Measurements from ENCODE around the gene TGM1. TPM values are rescaled to one million over a fixed set of nuclear protein-coding genes. Genes with fewer than 3 reads are reported as not detected.

Gene TGM1
- total RNA-seq, 1 donor from 2014 or later, result 12.3 TPM

GRCh38 chr14:24256960-24257359 lies 6.0 kb downstream of the TGM1 start:
- no peak for DNase-seq (ENCODE audit: low read depth)
- Histone ChIP-seq H3K27me3 (ENCODE audit: control insufficient read depth, insufficient read depth, low read length) (no peaks in the 10 kb centered on the region), H3K4me3 (ENCODE audit: low read depth, low read length) (no peak overlapping the region), H3K36me3 (ENCODE audit: control insufficient read depth, insufficient read depth, low read length) (no peaks in the 10 kb centered on the region)
- TF ChIP-seq CTCF (IDR thresholded peaks at IDR 0.05; ENCODE audit: insufficient read depth, low read length, poor library complexity, severe bottlenecking), result no peak

DNA sequence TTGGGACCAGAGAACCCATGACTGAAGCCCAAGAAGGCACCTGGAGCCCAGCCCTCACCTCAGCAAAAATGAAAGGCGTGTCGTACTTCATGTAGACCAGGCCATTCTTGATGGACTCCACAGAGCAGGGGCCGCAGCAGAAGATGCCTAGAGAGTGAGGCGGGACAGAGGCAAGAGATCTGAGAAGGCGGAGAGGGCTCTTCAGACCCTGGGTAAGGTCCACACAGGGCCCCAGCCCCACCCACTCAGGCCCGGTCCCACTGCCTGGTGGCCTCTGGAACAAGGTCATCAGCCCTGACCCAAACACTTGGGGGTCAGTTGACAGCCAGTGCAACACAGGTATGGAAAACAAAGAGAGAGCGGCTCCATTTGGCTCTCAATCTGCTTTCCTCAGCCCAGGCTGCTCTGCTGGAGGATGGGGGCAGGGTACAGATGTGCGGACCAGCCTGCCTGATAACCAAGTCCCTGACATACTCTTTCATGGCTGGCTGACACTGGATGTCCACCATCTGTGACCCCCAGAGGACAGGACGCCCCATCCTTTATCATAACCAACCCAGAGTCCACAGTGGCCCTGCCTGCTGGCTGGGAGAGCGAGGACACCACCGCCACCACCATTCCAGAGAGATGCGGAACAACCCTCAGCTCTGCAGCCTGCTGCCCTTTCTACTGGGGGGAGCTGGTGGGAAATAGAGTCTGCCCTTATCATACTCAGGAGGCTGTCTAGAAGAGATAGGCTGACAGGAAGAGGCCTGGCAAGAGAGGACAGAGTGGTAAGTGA lies 6.9 kb downstream of the TGM1 start:
- H3K36me3 ChIP-seq (ENCODE audit: control insufficient read depth, insufficient read depth, low read length), result no peaks in the 10 kb centered on the region
- TF ChIP-seq CTCF (IDR thresholded peaks at IDR 0.05; ENCODE audit: insufficient read depth, low read length, poor library complexity, severe bottlenecking), result no peak
- no peak overlapping the region for H3K4me3 ChIP-seq (ENCODE audit: low read depth, low read length)
- no peak for DNase-seq (ENCODE audit: low read depth)
- H3K27me3 ChIP-seq (ENCODE audit: control insufficient read depth, insufficient read depth, low read length), result no peaks in the 10 kb centered on the region

DNA sequence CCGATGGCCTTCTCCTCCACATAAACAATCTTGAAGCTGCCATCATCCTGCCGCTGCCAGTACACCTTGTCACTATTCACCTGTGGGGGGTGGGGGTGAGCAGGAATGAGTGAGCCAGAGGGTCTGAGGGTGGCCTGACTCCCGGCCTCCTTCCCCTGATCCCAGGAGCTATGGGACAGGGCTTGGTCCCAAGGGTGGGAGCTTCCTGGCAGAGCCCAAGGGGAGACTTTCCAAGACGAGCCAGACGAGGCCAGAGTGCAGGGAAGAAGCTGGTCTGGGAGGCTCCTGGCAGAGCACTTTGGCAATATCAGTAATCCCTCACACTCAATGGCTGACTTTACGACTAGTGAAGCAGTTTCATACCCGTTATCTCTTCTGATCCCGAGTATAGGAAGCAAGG lies 7.5 kb downstream of the TGM1 start:
- Histone ChIP-seq H3K4me3 (ENCODE audit: low read depth, low read length) (no peak overlapping the region), H3K27me3 (ENCODE audit: control insufficient read depth, insufficient read depth, low read length) (no peaks in the 10 kb centered on the region), H3K36me3 (ENCODE audit: control insufficient read depth, insufficient read depth, low read length) (no peaks in the 10 kb centered on the region)
- no peak for DNase-seq (ENCODE audit: low read depth)
- no peak for TF ChIP-seq CTCF (IDR thresholded peaks at IDR 0.05; ENCODE audit: insufficient read depth, low read length, poor library complexity, severe bottlenecking)

DNA sequence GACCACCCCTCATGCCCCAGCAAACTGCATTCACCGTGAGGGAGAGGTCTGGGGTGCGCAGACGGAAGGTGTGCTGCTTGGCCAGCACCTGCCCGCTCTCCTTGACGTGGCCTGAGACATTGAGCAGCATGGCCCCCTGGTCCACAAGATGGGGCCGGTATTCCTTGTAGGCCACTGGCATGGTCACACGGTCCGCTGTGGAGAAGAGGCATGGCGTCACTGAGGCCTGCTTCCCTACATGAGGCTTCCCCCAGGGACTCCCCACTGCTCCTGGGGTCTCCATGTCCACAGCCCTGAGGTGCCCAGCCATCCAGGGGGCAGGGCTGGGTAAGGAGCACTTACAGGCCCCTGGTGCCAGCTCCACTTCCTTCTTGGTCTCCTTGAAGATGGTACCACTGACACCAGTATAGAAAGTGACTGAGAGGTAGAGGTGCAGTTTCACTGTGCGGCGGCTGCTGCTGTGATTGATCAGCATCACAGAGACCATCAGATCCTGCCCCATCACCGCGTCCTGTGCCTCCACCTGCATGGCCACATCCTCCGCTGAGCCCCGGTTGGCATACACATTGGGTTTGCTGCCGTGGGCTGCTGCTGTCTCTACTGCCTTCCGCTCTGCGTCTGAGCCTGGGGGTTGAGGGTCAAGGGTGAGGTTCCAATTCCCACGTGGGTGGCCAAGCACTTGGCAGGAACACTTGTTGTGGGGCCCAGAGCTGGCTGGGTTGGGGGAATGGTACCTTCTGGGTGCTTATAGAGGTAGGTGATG lies 8.2 kb downstream of the TGM1 start:
- H3K27me3 ChIP-seq (ENCODE audit: control insufficient read depth, insufficient read depth, low read length), result no peaks in the 10 kb centered on the region
- H3K4me3 ChIP-seq (ENCODE audit: low read depth, low read length), result no peak overlapping the region
- no peaks in the 10 kb centered on the region for H3K36me3 ChIP-seq (ENCODE audit: control insufficient read depth, insufficient read depth, low read length)
- no peak for DNase-seq (ENCODE audit: low read depth)
- TF ChIP-seq CTCF (IDR thresholded peaks at IDR 0.05; ENCODE audit: insufficient read depth, low read length, poor library complexity, severe bottlenecking), result no peak

GRCh38 chr14:24253936-24254335 lies 9.0 kb downstream of the TGM1 start:
- no peaks in the 10 kb centered on the region for H3K36me3 ChIP-seq (ENCODE audit: control insufficient read depth, insufficient read depth, low read length)
- TF ChIP-seq CTCF (IDR thresholded peaks at IDR 0.05; ENCODE audit: insufficient read depth, low read length, poor library complexity, severe bottlenecking), result no peak

More at GRCh38 chr14:24253936-24254335, 9.0 kb downstream of the TGM1 start:
- H3K4me3 ChIP-seq (ENCODE audit: low read depth, low read length), result no peak overlapping the region
- H3K27me3 ChIP-seq (ENCODE audit: control insufficient read depth, insufficient read depth, low read length), result no peaks in the 10 kb centered on the region
- no peak for DNase-seq (ENCODE audit: low read depth)

Data from kidney epithelial cell (primary cell).